ENCODE results near the gene NPLOC4. TPM values are rescaled to one million over a fixed set of nuclear protein-coding genes. Genes with fewer than 3 reads are reported as not detected.

Gene NPLOC4
- total and polyA plus RNA-seq, 2 of the 13 experiments (the other 11 are each of a cell fraction or from before 2014, with no cell fraction given), result 57.0 to 97.0 TPM

DNA sequence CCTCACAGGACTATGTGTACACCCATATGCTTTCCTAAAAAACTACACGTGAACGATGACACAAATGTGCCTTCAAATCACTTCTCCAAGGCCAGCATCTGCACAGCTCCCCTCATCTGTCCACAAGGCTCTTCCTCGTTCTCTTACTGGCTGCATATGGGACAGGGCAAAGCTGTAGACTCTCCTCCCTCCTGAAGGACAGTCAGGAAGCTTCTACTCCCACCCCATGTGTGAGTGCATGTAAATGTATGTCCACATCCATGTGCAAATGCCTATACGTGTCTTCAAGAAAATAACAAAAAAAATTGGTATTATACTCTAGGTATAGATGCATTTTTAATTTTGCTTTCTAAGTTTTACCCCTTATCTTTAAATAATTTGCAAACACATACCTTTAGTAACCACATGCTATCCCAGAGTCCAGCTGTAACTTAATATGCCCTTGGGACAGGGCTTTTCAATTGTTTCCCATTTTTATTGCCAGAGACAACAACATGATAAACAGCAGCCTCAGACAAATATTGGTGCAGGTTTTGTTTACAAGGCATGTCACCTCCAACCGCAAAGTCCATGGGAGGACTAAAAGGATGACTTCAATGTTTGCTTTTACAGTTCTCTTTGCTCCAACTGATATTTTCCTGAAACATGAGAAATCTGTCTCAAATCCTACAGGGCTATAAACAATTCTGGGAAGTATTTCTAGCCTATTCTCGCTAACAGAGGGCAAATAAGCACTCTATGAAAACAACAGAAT, 53.1 kb downstream of the NPLOC4 start (continued):
- no peak for TF ChIP-seq ZFY (CRISPR knock-in tag; IDR thresholded peaks at IDR 0.05)
- no peak for TF ChIP-seq ZNF724P (CRISPR knock-in tag; IDR thresholded peaks at IDR 0.05; ENCODE audit: borderline replicate concordance)
- TF ChIP-seq, protein P1, sequence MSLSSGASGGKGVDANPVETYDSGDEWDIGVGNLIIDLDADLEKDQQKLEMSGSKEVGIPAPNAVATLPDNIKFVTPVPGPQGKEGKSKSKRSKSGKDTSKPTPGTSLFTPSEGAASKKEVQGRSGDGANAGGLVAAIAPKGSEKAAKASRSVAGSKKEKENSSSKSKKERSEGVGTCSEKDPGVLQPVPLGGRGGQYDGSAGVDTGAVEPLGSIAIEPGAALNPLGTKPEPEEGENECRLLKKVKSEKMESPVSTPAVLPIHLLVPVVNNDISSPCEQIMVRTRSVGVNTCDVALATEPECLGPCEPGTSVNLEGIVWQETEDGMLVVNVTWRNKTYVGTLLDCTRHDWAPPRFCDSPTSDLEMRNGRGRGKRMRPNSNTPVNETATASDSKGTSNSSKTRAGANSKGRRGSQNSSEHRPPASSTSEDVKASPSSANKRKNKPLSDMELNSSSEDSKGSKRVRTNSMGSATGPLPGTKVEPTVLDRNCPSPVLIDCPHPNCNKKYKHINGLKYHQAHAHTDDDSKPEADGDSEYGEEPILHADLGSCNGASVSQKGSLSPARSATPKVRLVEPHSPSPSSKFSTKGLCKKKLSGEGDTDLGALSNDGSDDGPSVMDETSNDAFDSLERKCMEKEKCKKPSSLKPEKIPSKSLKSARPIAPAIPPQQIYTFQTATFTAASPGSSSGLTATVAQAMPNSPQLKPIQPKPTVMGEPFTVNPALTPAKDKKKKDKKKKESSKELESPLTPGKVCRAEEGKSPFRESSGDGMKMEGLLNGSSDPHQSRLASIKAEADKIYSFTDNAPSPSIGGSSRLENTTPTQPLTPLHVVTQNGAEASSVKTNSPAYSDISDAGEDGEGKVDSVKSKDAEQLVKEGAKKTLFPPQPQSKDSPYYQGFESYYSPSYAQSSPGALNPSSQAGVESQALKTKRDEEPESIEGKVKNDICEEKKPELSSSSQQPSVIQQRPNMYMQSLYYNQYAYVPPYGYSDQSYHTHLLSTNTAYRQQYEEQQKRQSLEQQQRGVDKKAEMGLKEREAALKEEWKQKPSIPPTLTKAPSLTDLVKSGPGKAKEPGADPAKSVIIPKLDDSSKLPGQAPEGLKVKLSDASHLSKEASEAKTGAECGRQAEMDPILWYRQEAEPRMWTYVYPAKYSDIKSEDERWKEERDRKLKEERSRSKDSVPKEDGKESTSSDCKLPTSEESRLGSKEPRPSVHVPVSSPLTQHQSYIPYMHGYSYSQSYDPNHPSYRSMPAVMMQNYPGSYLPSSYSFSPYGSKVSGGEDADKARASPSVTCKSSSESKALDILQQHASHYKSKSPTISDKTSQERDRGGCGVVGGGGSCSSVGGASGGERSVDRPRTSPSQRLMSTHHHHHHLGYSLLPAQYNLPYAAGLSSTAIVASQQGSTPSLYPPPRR (CRISPR knock-in tag; IDR thresholded peaks at IDR 0.05; ENCODE audit: borderline replicate concordance), result peak; percentile 83
- TF ChIP-seq HDAC6 (IDR thresholded peaks at IDR 0.05; ENCODE audit: low read depth, low read length), result no peak
- TF ChIP-seq ZNF329 (CRISPR knock-in tag; IDR thresholded peaks at IDR 0.05; ENCODE audit: low read depth), result no peak
- TF ChIP-seq, protein P2, sequence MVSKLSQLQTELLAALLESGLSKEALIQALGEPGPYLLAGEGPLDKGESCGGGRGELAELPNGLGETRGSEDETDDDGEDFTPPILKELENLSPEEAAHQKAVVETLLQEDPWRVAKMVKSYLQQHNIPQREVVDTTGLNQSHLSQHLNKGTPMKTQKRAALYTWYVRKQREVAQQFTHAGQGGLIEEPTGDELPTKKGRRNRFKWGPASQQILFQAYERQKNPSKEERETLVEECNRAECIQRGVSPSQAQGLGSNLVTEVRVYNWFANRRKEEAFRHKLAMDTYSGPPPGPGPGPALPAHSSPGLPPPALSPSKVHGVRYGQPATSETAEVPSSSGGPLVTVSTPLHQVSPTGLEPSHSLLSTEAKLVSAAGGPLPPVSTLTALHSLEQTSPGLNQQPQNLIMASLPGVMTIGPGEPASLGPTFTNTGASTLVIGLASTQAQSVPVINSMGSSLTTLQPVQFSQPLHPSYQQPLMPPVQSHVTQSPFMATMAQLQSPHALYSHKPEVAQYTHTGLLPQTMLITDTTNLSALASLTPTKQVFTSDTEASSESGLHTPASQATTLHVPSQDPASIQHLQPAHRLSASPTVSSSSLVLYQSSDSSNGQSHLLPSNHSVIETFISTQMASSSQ (IDR thresholded peaks at IDR 0.05; ENCODE audit: low read depth), result no peak
- TF ChIP-seq, protein P2 (CRISPR knock-in tag; IDR thresholded peaks at IDR 0.05; ENCODE audit: borderline replicate concordance), result no peak
- TF ChIP-seq ZNF207 (IDR thresholded peaks at IDR 0.05; ENCODE audit: borderline replicate concordance), result no peak
- TF ChIP-seq ZNF788 (CRISPR knock-in tag; IDR thresholded peaks at IDR 0.05; ENCODE audit: borderline replicate concordance), result no peak
- TF ChIP-seq NR1H2 (CRISPR knock-in tag; IDR thresholded peaks at IDR 0.05; ENCODE audit: borderline replicate concordance, low read depth), result no peak
- no peak for TF ChIP-seq THYN1 (CRISPR knock-in tag; IDR thresholded peaks at IDR 0.05; ENCODE audit: borderline replicate concordance, low read depth)
- TF ChIP-seq ZNF879 (CRISPR knock-in tag; IDR thresholded peaks at IDR 0.05), result no peak
- TF ChIP-seq MTA1 (CRISPR knock-in tag; IDR thresholded peaks at IDR 0.05; ENCODE audit: borderline replicate concordance), result no peak
- no peak for TF ChIP-seq ZNF331 (CRISPR knock-in tag; IDR thresholded peaks at IDR 0.05)
- TF ChIP-seq FOXA3 (CRISPR knock-in tag; IDR thresholded peaks at IDR 0.05), result peak; percentile 84
- TF ChIP-seq MTA3 (CRISPR knock-in tag; IDR thresholded peaks at IDR 0.05), result no peak
- no peak for TF ChIP-seq SP1 (IDR thresholded peaks at IDR 0.05)
- TF ChIP-seq SP1 (CRISPR knock-in tag; IDR thresholded peaks at IDR 0.05), result no peak
- no peak for TF ChIP-seq ZNF616 (CRISPR knock-in tag; IDR thresholded peaks at IDR 0.05; ENCODE audit: low read depth)
- 0 out of 2 replicates have a peak, but pooled peaks have one; percentile 65 for TF ChIP-seq GATAD2A (CRISPR knock-in tag; IDR thresholded peaks at IDR 0.05)
- TF ChIP-seq ZNF816 (CRISPR knock-in tag; IDR thresholded peaks at IDR 0.05; ENCODE audit: borderline replicate concordance), result no peak
- no peak for TF ChIP-seq ZNF558 (CRISPR knock-in tag; IDR thresholded peaks at IDR 0.05; ENCODE audit: borderline replicate concordance)
- TF ChIP-seq ZNF225 (CRISPR knock-in tag; IDR thresholded peaks at IDR 0.05), result no peak

All from HepG2 (cell line).